Keratinocyte (primary cell): Measurements from ENCODE around the gene PRKCG. TPM values are rescaled to one million over a fixed set of nuclear protein-coding genes. Genes with fewer than 3 reads are reported as not detected.

Experiments
- DNase-seq: peaks from one replicate; pipeline ENCODE4 v3.0.0-alpha.2; 2011; ENCODE audit warnings: low read depth, missing footprints, low spot score
- FAIRE-seq: peaks from 2 replicates; lab custom pipeline; 2011; peaks lifted over from hg19 to GRCh38; lab: Jason Lieb, UNC
- H2AFZ ChIP-seq: 2 replicates; pipeline ENCODE4 v1.6.0; 2012; ENCODE audit warnings: low read length, control low read depth, inconsistent platforms; ENCODE audit not compliant: control insufficient read depth
- H3K27ac ChIP-seq: 2 replicates; pipeline ENCODE4 v1.5.1; 2011; ENCODE audit warnings: low read length; ENCODE audit not compliant: control insufficient read depth, insufficient read depth
- H3K27me3 ChIP-seq: 3 replicates; pipeline ENCODE4 v1.6.0; 2011; ENCODE audit warnings: low read length; ENCODE audit not compliant: control insufficient read depth, insufficient read depth; ENCODE audit errors: extremely low read depth
- H3K36me3 ChIP-seq, 2 experiments: 2 replicates in 1 of 2; 3 replicates in 1 of 2; pipeline ENCODE4 v1.5.1; 2011; ENCODE audit warnings: low read length in 2 of 2, mild to moderate bottlenecking in 1 of 2; ENCODE audit not compliant: control insufficient read depth in 2 of 2, insufficient read depth in 2 of 2; ENCODE audit errors: extremely low read depth in 1 of 2
- H3K4me1 ChIP-seq: 3 replicates; pipeline ENCODE4 v1.5.1; 2011; ENCODE audit warnings: low read length; ENCODE audit not compliant: control insufficient read depth, insufficient read depth; ENCODE audit errors: extremely low read depth
- H3K4me2 ChIP-seq: 3 replicates; pipeline ENCODE4 v1.6.0; 2011; ENCODE audit warnings: low read depth, low read length; ENCODE audit not compliant: control insufficient read depth, insufficient read depth; ENCODE audit errors: extremely low read depth
- H3K4me3 ChIP-seq, 3 experiments: fragments of 200-600 bp in 1 of 3; sonication (generic) in 1 of 3; 2 replicates in 2 of 3; 3 replicates in 1 of 3; pipeline ENCODE4 v1.5.1; 2011 to 2016; ENCODE audit warnings: low read length in 3 of 3, mild to moderate bottlenecking in 3 of 3, control low read depth in 2 of 3, inconsistent platforms in 1 of 3, low read depth in 1 of 3, mixed read lengths in 1 of 3, mixed run types in 1 of 3, moderate library complexity in 1 of 3; ENCODE audit not compliant: control insufficient read depth in 2 of 3, insufficient read depth in 2 of 3; ENCODE audit errors: extremely low read depth in 1 of 3
- H3K79me2 ChIP-seq: 2 replicates; pipeline ENCODE4 v1.6.0; 2012; ENCODE audit warnings: low read length; ENCODE audit not compliant: control insufficient read depth, insufficient read depth
- H3K9ac ChIP-seq: 3 replicates; pipeline ENCODE4 v1.6.0; 2011; ENCODE audit warnings: low read length; ENCODE audit not compliant: control insufficient read depth, insufficient read depth; ENCODE audit errors: extremely low read depth
- H3K9me1 ChIP-seq: 3 replicates; pipeline ENCODE4 v1.6.0; 2011; ENCODE audit warnings: low read length; ENCODE audit not compliant: control insufficient read depth, insufficient read depth; ENCODE audit errors: extremely low read depth
- H3K9me3 ChIP-seq: 2 replicates; pipeline ENCODE4 v1.5.1; 2012; ENCODE audit warnings: low read depth, low read length; ENCODE audit not compliant: control insufficient read depth
- H4K20me1 ChIP-seq: 3 replicates; pipeline ENCODE4 v1.6.0; 2011; ENCODE audit warnings: low read length; ENCODE audit not compliant: control insufficient read depth, insufficient read depth; ENCODE audit errors: extremely low read depth
- EZH2 ChIP-seq: IDR thresholded peaks from one replicate; pipeline ENCODE4 v1.6.1; 2012; ENCODE audit warnings: inconsistent platforms, mild to moderate bottlenecking, low read length, moderate library complexity
- dilution Hi-C: fragments of 300-500 bp; cut with MboI; formaldehyde crosslinking; loops from one replicate; pipeline ENCODE4 v1.7.0; 2020; ENCODE audit warnings: low sequenced_read_pairs; ENCODE audit not compliant: extremely low pct_ligation_motif_present
- polyA plus RNA-seq, 5 experiments: library from polyadenylated mRNA; depleted of rRNA in 3 of 5; stranded (reverse) in 3 of 5; stranded (forward) in 1 of 5; unstranded in 1 of 5; fragments of >200 nt; gene quantifications; 1 replicate in 1 of 5; 2 replicates in 3 of 5; 3 replicates in 1 of 5; pipeline versions ENCODE4 v1.2.1 to v1.2.3, GENCODE V29; 2011 to 2012; ENCODE audit warnings: missing spikeins in 2 of 5, low read depth in 1 of 5, low replicate concordance in 1 of 5
- TF ChIP-seq, protein P1 (sequence below), 3 experiments: IDR thresholded peaks in 1 of 3; conservative IDR thresholded peaks in 1 of 3; optimal IDR thresholded peaks in 1 of 3; 2 replicates in 2 of 3; 3 replicates in 1 of 3; pipeline versions ENCODE3 to v1.5.1; 2011; ENCODE audit warnings: low read length in 3 of 3, mild to moderate bottlenecking in 3 of 3, moderate library complexity in 2 of 3, control low read depth in 1 of 3, inconsistent platforms in 1 of 3; ENCODE audit not compliant: insufficient read depth in 2 of 3; ENCODE audit errors: extremely low read depth in 1 of 3

The PRKCG gene
- polyA plus RNA-seq, 1 donor (not counting 4 experiments of a cell fraction or from before 2014, with no cell fraction given), result not detected

DNA sequence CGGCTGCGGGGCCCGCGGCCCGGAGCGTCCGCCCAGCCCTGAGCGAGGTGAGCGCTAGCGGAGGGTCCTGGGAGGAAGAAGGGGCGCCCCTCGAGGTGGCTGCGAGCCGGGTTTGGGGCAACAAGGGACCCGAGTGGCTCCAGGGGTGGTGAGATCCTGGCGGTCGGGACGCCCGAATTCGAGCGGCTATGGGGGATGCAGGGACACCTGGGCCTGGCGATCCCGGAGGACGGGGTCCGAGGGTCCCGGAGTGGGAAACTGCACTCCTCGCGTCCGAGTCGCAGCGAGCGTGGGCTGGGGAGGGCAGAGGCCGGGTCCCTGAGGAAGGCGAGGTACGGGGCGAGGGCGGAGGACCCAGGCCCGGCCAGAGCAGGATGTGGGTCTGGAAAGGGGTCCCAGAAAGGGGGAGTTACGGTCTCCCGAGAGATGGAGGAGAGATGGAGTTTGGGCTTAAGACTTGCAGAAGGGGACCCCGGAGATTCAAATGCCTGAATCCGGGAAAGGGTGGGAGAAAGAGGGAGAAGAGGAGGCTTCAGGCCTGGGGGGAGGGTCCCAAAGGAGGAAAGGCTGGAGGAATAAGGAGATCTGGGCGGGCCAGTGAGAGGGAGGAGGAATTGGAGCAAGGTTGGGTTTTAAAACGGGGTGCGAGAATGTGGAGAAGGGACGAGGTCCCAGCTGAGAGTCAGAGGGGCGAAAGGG lies 27.6 kb downstream of the PRKCG start:
- Histone ChIP-seq H4K20me1 (no peaks in the 10 kb centered on the region), H3K4me1 (no peaks in the 10 kb centered on the region), H3K36me3 (no peaks in the 10 kb centered on the region), H2AFZ (no peak overlapping the region), H3K9ac (no peak overlapping the region), H3K9me3 (no peaks in the 10 kb centered on the region), H3K27ac (no peak overlapping the region), H3K79me2 (no peaks in the 10 kb centered on the region), H3K4me3 (no peak overlapping the region), H3K9me1 (no peaks in the 10 kb centered on the region), H3K27me3 (peaks cover 39% of the 10 kb centered on the region), H3K4me2 (no peak overlapping the region)
- FAIRE-seq (no peak), DNase-seq (no peak)
- TF ChIP-seq EZH2, result peak; percentile 96
- TF ChIP-seq, protein P1, sequence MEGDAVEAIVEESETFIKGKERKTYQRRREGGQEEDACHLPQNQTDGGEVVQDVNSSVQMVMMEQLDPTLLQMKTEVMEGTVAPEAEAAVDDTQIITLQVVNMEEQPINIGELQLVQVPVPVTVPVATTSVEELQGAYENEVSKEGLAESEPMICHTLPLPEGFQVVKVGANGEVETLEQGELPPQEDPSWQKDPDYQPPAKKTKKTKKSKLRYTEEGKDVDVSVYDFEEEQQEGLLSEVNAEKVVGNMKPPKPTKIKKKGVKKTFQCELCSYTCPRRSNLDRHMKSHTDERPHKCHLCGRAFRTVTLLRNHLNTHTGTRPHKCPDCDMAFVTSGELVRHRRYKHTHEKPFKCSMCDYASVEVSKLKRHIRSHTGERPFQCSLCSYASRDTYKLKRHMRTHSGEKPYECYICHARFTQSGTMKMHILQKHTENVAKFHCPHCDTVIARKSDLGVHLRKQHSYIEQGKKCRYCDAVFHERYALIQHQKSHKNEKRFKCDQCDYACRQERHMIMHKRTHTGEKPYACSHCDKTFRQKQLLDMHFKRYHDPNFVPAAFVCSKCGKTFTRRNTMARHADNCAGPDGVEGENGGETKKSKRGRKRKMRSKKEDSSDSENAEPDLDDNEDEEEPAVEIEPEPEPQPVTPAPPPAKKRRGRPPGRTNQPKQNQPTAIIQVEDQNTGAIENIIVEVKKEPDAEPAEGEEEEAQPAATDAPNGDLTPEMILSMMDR (optimal IDR thresholded peaks at IDR 0.05 in 1 of 3, IDR thresholded peaks at IDR 0.05 in 1 of 3, conservative IDR thresholded peaks at IDR 0.05 in 1 of 3; ENCODE audit: extremely low read depth in 1 of 3, insufficient read depth in 2 of 3, low read length in 3 of 3), result no peak
- dilution Hi-C loops, result no loop called here

DNA sequence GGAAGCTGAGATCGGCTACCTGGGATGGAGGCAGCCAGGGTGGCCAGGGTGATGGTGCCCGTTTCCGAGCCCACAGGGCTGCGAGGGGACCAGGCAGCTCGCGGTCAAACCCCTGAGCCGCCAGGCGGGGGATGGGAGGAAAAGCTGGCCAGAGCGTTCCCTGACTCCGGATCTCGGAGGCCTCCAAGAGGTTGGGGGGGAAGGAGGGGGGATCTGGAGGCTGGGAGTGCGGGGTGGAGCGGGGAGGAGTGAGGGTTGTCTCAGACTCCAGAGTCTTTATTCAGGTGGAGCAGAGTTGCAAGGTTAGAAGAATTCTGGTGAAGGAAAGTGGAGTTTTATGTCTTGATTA lies 28.1 kb downstream of the PRKCG start:
- dilution Hi-C loops, result no loop called here
- DNase-seq (no peak), FAIRE-seq (no peak)
- Histone ChIP-seq H3K79me2 (no peaks in the 10 kb centered on the region), H4K20me1 (no peaks in the 10 kb centered on the region), H3K4me1 (no peaks in the 10 kb centered on the region), H3K36me3 (no peaks in the 10 kb centered on the region), H3K27me3 (peaks cover 39% of the 10 kb centered on the region), H3K9me1 (no peaks in the 10 kb centered on the region), H3K27ac (no peak overlapping the region), H3K4me3 (no peak overlapping the region), H3K9me3 (no peaks in the 10 kb centered on the region), H2AFZ (no peak overlapping the region), H3K9ac (no peak overlapping the region), H3K4me2 (no peak overlapping the region)
- TF ChIP-seq, protein P1 (optimal IDR thresholded peaks at IDR 0.05 in 1 of 3, IDR thresholded peaks at IDR 0.05 in 1 of 3, conservative IDR thresholded peaks at IDR 0.05 in 1 of 3; ENCODE audit: extremely low read depth in 1 of 3, insufficient read depth in 2 of 3, low read length in 3 of 3), result no peak
- TF ChIP-seq EZH2, result no peak
